Forelimb muscle (tissue), 1 donor: ENCODE data around the gene RTRAF. TPM values are rescaled to one million over a fixed set of nuclear protein-coding genes. Genes with fewer than 3 reads are reported as not detected.

Experiments used
- DNase-seq: peaks from one replicate; pipeline ENCODE4 v3.0.0-alpha.2; 2013; ENCODE audit warnings: low read depth
- polyA plus RNA-seq: library from polyadenylated mRNA; unstranded; fragments of 120-200 nt; gene quantifications from one replicate; pipeline ENCODE4 v1.2.1, GENCODE V29; 2013; ENCODE audit not compliant: insufficient read length

The RTRAF gene
- polyA plus RNA-seq, result 209 TPM

DNA sequence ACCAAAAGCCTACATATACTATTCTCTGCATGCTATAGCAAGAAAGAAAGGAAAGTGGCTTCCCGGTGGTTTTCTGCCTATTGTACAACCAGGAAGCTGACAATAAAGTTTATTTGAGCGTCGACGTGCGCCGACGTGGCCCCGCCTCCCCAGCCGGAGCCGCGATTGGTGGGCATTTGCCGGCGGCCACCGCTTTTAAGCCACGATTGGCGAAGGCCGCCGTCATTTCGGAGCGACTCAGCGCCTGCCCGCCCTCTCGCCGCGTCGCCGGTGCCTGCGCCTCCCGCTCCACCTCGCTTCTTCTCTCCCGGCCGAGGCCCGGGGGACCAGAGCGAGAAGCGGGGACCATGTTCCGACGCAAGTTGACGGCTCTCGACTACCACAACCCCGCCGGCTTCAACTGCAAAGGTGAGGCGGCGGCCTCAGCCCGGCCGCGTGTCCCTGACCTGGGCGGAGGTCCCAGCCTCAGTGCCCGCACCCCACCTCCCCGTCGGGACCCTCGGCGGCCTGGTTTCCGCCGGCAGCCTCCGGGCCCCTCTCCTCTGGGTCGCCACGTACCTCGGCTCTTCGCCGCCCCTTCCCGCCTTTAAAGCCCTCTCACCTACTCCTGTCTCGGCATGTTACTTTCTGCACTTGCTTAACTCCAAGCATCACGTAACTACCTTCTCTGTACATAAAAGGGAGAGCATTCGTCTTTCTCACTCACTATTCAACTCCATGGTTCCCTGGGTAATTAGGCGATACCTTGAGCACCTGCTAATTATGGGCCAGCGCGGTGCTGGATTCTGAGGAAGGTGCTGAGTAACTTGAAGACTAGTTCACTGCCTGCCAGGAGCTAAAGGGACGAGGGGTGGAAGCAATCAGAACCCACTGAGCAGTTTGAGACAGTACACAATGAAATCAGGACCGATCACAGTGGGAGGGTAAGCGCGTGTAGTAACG is at the start of gene RTRAF:
Gene RTRAF (plus strand): TSS at position 254 of the 942 bp plus-strand sequence. CDS start 94 bp downstream, at position 348.
- DNase-seq, result peak; percentile 89

DNA sequence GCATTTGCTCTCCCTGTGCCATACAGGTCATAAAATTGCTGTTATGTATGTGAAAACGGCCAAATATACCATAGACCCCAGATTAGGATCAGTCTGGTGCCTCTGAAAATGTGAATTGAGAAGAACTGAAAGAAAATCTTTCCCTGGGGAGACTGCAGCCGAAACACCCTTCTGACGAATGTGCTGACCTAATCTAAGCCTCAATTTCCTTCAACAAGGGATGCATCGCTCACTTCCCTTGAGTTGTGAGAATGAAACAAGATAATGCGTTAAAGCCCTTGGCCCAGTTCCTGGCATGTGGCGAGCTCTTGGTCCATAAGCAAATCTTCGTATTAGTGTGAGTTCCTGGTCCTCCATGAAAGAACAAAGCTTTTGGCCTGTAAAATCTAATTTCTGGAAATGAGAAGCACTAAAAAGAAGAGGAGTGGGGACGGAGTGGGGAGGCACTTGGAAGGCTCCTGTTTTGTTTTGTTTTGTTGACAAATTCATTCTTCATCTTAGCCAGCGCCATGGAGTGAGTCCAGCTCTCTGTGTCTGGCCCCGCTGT is 49.5 kb upstream of the RTRAF start:
- DNase-seq, result no peak

DNA sequence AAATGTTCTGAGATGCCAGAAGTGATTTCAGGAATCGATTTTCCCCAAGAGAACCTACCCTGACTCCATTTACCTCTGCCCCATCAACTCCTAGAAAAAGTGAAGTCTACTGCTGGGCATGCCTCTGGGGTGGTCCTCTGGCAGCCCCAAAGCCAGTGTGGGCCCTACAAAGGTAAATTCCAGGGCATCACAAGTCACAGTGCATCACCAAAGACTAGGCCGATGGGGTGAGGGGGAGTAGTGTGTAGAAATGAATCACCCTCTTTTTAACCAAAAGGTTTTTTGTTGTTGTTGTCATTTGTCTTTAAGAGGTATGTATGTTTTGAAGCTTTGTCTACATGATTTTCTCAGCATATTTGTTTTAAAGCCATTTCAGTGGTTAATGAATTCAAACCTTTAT is 46.4 kb upstream of the RTRAF start:
- DNase-seq, result no peak

DNA sequence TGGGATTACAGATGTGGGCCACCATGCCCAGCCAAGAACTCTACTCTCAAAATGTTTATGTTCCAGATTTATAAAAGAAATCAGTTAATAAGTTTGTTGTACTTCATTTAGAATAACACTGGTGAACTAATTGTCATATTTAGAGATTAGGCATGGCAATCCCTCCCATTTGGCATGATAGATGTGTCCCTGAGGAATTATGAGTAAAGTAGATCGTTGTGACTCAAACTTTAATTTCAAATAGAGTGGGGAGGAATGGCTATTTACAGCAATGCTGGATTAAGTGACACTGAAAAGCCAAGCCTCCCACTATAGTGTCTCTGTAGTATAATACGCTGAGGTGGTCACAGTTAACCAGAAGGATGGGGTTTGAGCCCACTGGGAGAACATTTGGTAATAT is 39.3 kb upstream of the RTRAF start:
- no peak for DNase-seq

DNA sequence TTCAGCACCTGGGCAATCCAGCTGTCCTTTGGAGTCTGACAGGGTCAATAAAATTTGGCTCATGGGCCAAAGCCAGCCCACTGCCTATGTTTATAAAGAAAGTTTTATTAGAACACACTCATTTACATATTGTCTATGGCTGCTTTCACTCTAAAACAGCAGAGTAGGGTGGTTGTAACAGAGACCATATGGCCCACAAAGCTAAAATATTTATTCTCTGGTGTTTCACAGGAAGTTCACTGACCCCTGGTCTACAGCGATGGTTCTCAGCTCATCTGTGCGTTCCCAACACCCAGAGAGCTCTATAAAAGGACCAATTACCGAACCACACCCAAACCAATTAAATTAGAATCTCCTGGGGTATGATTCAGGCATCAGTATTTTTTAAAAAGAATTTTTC is 37.7 kb upstream of the RTRAF start:
- DNase-seq, result no peak

DNA sequence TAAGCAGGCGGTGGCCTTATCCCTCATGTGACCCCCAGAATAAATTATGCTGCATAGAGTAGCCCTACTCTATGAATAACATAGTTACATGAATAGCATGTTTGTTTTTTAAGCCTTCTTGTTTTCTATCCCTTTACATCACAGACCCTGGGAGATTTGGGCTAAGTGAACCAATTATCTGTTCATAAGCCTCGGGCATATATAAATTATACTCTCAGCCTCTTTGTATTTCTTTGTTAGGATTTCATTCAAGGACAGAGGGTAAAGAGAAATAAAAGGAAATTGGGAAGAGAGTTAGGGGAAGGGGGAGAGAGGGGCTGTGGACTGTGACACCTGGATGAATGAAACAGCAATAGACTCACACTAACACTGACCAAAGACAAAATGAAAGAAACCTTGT is 35.3 kb upstream of the RTRAF start:
- DNase-seq, result no peak

DNA sequence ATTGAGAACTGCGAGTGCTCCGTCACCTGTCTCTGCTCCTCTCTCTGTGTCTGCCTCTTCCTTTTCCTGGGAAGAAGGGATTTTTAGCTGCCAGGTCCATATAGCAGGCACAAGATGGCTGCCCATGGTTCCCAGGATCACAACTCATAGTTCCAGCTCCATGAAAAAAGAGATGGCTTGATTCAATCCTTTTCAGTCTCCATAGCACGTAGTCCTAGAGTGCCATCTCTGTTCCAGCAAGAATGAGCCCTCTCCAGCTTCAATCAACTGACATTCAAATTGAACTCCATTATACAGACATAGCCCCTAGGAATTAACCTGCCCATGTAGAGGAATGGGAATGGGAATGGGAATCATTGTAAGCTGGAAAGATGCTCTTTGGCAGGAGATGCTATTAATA is 34.7 kb upstream of the RTRAF start:
- DNase-seq, result no peak

DNA sequence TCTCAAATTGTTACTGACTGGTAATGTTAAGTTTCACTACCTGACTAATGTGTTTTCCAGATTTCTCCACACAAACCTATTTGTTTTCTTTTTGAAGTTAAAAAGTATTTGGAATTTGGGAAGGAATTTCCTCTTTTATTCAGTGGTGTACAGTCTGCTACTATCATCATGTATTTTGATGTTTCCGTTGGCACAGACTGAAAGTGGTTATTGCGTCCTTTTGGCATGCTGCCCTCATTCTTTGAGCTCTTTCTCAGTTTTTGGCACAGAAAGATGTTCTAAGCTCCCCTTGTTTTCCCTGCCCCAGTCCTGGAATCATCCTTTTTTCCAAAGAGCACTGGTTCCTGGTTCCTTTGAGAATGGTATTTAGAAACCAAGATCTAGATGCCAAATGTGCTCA is 31.4 kb upstream of the RTRAF start:
- DNase-seq, result no peak

DNA sequence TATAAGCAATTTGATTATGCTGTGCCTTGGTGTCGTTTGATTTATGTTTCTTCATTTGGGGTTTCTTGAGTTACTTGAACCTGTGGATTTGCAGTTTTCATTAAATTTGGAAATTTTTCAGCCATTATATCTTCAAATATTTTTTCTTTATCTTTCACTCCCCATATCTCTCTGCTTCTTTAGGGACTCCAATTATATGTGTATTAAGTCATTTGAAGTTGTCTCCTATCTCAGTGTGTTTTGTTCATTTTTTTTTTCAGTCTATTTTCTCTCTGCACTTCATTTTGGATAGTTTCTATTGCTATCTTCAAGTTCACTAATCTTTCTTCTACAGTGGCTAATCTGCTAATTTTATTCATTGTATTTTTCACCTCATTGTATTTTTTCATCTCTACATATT is 29.4 kb upstream of the RTRAF start:
- no peak for DNase-seq

DNA sequence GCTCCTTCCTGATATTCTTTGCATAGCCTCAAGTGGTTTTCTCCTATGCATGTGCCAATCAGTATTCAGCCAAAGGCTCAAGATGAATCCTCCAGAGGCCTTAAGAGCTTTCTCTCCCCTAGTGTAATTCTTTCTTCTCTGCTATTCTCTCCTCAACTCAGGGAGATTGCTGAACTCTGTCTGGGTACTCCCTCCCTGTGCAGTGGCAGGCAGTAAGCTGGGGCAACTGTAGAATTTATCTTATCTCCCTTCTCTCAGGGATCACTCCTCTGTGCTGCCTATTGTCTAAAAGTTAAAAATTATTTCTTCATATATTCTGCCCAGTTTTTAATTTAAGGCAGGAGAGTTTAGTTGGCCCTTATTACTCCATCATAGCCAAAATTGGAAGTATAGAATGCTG is 28.5 kb upstream of the RTRAF start:
- no peak for DNase-seq

DNA sequence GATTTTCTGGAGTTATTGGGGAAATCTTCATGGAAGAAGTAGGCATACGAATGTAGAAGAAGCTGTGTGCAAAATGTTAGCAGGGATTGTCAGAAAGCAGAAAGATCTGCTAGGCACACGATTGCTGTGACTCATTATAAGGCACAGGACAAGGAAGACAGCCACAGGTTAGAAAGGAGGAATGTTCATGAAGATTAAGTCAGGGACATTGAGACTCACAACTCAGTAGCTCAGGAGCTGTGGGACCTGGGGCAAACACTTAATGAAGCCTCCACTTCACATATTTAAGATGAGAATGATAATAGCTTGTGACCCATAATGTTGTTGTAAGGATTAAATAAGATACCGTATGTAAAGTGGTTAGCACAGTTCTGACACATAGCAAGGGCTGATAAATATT is 26.6 kb upstream of the RTRAF start:
- no peak for DNase-seq

DNA sequence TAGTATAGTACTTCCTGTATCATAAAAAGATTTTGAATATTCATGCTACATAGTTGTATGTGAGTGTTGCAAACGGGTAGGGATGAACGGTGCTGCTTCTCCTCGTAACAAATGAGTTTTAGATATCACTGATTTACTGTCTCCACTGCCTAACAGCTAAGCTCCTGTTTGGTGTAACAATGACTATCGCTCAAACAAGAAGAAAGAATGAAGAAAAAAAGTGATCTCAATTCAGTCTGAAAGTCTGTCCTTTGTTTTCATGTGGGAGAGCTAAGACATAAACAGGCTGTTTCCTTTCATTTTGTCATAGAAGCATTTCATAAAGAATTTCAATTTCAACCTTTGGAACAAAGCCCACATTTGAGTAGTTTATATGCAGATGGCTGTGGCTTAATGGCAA is 26.1 kb upstream of the RTRAF start:
- DNase-seq, result peak; percentile 54

DNA sequence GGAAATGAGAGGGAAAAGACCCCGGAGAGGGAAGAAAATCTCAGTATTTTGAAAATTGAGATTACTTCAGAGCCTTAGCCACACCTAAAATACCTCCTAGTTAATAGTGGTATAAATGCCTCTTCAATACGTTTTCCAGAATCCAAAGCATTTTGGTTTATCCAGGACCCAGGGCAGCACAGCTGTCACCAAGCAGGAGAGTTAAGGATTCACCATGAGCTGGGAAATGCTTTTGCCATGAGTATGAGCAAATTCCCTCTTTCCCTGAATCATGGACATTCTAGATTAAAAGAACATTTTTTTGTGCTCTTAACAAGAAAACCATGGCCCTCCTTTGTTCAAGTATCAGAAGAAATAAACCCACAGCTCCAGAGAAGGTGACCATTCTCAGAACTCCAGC is 21.8 kb upstream of the RTRAF start:
- DNase-seq, result no peak

DNA sequence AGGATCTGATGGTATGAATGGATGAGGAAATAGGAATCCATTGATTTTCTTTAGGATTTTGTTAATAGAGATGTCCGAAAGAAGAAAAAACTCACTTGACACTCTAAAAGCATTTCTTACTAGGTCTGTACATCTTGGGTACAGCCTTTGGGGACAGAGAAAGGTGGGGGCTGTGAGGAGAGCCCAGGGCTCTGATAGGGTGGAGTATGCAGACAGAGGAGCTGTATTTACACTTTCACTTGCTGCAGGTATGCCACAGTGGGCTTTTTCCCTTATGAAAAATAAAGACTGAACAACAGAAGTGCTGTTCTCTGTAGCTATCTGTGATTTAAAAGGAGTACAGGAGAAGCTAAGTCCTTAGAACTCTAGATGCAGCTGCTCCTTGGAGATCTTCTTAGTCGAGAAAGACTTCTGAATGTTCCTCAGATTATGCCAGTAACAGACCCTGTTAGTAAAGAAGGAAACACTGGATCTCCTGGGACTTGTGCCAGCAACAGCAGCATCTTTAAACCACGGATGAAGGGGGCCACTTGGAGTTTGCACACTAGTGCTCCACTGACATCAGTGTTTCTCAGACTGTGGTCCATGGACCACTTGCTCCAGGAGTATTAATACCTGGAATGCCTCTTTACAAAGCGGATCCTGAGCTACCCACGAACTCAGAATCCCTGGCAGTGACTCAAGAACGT is 19.4 kb upstream of the RTRAF start:
- DNase-seq, result no peak

DNA sequence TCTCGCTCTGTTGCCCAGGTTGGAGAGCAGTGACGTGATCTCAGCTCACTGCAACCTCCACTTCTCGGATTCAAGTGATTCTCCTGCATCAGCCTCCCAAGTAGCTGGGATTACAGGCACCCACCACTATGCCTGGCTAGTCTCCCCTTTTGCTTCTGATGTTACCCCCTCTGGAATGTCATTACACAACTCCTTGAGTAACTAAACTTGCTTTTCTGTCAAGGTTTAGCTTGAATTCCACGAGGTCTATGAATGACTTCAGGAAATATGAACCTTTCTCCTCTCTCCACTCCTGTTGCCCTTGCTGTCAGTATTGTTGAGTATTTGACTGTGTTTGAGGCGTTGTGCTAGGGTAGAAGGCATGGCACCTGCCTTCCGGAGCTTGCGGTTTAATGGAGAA is 16.8 kb upstream of the RTRAF start:
- DNase-seq, result no peak

DNA sequence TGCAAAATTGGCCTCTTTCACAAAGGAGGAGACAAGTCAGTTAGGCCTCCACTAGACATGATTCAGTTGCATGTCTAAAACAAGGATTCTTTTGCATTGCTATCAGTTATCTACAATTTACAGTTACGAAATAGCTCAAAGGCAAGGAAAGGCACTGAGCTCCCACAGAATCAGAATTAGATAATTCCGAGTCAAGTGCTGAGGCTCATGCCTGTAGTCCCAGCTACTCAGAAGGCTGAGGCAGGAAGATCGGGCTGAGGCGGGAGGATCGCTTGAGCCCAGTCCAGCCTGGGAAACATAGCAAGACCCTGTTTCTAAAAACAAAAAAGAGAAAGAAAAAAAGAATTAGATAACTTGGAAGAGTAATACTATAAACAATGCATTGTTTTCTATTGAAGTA is 12.3 kb upstream of the RTRAF start:
- no peak for DNase-seq

DNA sequence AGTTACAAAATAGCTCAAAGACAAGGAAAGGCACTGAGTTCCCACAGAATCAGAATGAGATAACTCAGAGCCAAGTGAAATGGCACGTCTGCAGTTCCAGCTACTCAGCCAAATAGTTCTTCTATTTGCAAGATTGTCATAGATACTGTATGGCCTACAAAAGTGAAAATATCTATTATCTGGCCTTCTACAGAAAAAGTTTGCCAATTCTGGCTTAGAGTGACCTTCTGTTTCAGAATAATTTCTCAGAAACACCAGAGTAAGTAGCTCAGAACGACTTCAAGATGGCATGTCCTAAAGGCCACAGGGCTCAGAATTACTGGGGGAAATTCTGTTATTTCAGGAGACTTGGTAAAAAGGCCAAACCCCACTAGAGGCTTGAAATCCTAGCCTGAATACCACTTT is 10.7 kb upstream of the RTRAF start:
- no peak for DNase-seq

DNA sequence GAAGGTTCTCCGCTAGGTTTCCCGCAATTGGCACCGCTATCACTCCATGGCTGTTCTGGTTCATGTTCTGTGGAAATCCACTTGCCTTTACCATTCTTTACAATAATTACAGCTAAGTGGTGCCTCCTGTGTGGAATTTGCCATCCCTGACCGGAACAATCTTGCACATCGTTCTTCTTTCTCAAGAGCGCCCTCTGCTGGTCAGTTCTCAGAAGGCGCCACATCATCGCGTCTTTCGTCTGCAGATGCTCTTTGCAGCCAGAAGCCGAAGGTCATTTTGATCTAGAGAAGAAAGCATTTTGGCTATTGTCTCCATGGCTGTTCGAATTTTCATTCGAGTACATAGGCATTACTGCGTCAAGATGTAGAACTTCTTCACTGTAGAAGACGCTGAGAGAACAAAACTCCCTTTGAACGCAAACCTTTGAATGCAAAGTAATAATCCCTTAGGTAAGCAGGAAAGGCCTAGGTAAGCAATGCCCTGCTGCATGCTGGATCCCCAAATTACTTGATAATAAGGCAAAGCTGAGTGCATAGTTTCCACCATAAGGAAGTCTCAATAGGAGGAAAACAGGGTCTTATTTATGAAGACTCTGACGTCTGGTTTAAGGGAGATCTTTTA is 10.1 kb upstream of the RTRAF start:
- DNase-seq, result peak; percentile 53

DNA sequence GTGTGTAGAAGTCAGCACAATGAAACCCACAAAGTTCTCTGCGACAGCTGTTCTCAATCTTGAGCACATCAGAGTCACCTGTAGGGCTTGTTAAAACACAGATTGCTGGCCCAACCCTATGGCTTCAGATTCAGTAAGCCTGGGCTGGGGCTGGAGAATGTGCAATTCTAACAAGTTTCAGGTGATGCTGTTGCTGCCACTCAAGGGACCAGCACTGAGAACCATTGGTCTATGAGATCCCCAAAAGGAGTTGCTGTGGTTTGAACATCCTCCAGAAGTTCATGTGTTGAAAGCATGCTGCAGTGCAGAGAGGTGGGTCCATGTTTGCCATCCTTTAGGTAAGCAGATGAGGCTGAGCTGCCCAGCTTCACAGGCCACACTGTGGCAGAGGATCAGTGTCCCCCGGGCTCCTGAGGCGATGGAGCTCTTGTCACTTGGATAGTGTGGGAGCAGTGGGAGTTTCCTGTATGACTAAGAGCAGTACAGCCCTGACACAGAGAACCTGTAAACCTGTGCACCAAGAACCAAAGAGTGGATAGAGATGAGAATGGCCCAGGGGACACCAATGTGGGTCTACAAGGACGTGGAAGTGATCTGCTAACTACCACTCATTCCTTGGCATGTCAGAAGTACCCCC is 8.0 kb upstream of the RTRAF start:
- DNase-seq, result no peak

DNA sequence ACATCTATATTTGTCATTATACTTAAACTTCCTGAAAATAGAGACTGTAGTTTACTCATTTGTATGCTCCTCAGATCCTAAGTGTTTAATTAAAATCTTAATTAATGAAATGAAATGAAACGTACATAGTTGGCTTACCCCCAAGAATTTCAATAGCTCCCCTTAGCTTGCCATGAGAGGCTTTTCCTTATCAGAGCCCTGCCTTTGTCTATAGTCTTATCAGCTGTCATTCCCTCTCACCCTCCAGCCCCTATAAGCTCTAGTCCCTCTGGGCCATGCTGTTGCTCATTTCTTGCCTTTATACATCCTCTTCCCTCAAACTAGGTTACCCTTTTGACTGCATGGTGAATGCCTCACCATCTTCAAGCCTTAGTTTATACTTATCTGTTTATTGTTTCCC is 1.1 kb upstream of the RTRAF start:
- no peak for DNase-seq

DNA sequence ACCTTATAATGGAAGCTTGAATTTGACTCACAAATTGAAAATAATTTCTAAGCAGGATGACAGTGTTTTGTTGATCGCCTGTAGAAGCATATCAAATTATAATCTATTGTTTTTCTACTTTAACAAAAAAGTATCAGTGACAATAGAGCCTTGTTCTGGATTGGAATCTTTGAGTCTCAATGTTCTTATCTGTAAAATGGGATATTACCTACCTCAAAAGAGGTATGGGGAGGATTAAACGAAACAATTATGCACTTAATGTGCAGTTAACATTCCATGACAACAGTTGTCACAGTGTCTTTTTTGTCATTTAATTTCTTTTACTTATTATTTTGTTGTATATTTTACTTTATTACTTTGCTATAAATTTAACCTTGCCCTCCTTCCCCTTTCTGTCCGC is 1.1 kb downstream of the RTRAF start:
- no peak for DNase-seq
